HG03025 (cell line): ENCODE measurements around the gene PEX11G.
"Not testable (repeated sequence)": the region's sequence is repeated elsewhere in the genome, so short reads cannot be mapped to it uniquely, and the experiment has no call there.

Experiments used
- ATAC-seq: cut with Tn5 transposase; IDR thresholded peaks from one replicate; pipeline ENCODE4 v1.9.1; 2021; ENCODE audit warnings: mild to moderate bottlenecking, moderate library complexity; ENCODE audit not compliant: unreplicated experiment, low FRiP score

PEX11G gene

GRCh38 chr19:7441468-7442146 lies 47.2 kb downstream of the PEX11G start:
- ATAC-seq, result no peak

DNA sequence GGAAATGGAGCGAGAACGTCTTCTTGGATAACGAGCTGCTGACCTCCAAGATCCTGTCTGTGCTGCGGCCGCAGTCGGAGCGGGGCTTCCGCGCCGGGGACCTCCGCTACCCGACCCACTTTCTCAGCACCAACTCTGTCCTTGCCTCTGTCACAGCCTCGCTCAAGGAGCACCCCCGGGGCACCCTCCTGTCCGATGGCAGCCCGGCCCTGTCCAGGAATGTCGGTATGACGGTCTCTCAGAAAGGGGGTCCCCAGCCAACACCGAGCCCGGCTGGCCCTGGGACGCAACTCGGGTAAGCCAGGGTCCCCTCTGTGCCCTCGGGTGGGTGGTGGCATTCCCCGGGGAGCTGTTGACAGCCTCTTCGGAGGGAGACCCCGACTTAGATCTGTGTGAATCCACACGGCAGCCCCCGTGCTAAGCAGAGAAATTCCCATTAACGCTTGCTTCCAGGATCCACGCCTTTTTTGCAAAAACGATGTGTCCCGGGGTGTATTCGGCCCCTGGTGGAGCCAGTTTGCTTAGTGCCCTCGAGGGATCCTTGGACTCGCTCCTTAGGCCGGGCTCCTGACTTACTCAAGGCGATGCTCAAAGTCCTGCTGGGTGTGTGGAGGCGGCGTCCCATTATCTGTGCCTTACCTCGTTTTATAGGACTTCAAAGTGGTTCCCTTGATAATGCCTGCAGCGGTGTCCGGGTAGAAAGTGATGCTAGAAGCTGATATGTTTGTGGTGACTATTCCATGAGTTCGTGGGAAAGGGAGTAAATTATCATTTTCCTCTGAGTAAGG lies 48.5 kb downstream of the PEX11G start:
- ATAC-seq, result no peak

GRCh38 chr19:7435586-7435985 lies 53.2 kb downstream of the PEX11G start:
- ATAC-seq, result no peak

- ATAC-seq, result no peak
These were observed 54.4 kb downstream of the PEX11G start for GRCh38 chr19:7434391-7434790.

GRCh38 chr19:7433456-7433855 lies 55.4 kb downstream of the PEX11G start:
- not testable (repeated sequence) for ATAC-seq

GRCh38 chr19:7429638-7430282 lies 59.1 kb downstream of the PEX11G start:
- no peak for ATAC-seq

- ATAC-seq, result no peak
These were observed 60.2 kb downstream of the PEX11G start for GRCh38 chr19:7428651-7429113.

DNA sequence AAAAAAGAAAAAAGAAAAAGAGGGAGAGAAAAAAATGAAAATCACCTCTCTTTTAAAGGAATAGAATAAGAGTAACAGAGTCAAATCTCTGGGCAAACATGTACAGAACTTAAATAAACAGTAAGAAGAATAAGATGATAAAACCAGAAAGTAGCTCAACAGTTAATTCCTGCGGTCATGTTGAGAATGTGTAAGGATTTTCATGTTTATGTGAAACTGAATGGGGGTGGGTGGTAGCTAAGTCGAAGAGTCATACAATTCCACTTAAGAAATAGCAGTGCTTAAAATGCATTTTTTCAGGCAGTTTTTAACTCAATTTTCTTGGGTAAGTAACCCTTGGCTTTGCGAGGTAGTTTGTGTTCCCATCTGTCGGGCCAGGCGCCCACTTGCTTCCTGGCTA lies 60.9 kb downstream of the PEX11G start:
- no peak for ATAC-seq

DNA sequence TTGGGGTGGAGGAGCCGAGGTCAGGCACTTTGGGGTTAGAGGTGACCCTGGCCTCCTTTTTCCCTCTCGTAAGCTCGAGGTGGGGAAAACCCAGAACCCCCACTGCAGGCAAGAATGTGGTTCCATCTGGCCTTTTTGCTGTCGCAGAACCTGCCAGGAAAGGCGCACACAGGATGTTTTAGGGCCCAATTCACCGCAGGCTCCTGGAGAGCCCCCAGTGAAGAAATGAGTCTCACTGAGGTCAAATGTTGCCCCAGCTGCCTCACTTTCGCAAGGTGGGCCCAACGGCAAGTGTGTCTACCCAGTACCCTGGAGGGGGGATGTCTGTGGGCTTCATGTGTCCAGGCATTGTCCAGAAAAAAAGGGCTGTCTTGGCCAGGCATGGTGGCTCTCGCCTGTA lies 61.8 kb downstream of the PEX11G start:
- no peak for ATAC-seq
